GM21423 (cell line): ENCODE data around the gene ATXN2.
"Not testable (repeated sequence)": the region's sequence is repeated elsewhere in the genome, so short reads cannot be mapped to it uniquely, and the experiment has no call there.

Source experiments
- ATAC-seq: cut with Tn5 transposase; IDR thresholded peaks from one replicate; pipeline ENCODE4 v1.9.1; 2021; ENCODE audit warnings: mild to moderate bottlenecking, moderate library complexity; ENCODE audit not compliant: unreplicated experiment

Gene ATXN2

DNA sequence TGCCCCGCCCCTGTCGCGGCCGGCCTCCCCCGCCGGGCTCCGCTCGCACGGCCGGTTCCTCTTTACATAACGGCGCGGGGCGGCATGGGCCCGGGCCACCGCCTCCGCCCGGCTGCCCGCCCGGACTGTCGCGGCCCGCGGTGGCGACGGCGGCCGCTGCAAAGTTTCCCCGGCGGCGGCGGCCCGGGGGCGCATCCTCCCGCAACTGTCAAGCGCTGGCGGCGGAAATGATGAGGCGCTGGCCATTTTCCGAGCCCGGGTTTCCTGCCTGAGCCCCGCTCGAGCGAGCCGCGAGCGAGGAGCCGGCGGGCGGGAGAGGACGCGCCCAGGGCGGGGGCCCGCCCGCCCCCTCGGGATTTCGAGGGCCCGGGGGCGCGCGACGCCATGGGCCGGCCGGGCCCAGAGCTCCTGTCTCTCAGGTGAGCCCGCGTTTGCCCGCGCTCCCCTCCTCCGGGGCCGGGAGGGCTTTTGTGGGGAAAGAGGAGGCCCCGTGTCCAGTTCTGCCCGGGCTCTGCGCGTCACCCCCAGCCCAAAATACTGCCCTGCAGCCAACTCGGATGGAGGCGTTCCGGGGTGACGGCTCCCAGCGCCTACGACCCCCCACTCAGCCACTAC is 193.1 kb downstream of the ATXN2 start, which contains the start of gene SH2B3:
TSS of gene SH2B3 (plus strand) at position 65 of the 615 bp plus-strand sequence. CDS start 12,223 bp downstream, outside the sequence.
- peak; percentile 2 for ATAC-seq

DNA sequence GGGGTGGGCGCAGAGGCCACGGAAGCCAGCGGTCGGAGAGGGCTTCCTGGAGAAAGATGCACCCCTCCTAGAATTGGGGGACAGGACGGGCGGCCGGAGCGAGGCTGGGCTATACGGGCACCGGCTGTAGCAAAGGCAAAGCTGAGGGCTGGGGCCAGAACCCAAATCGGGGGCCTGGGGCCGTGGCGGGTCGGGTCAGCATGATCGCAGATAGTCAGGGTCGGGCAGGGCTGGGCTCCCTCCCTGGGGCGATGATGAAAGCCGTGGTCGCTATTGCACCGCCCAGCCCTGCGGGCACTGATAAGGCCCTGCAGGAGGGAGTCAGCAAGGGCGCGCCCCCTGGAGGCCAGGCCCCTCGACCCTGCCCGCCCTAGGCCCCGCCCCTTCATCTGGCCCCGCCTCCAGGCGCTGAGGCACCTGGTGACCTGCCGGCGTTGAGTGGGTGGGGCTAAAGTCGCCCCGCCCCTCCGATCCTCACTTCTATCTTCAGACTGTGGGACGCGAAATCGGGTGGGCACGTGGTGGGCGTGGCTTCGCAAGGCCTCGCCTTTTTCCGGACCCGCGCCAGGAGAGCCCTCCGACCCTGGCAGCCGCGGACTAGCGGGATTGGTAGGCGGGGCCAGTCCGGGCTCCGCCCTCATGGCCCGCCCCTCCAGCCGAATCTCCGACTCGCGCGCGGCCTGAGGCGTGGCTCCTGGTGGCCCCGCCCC is 193.8 kb downstream of the ATXN2 start:
- ATAC-seq, result peak; percentile 62

GRCh38 chr12:111404362-111405148 is 194.6 kb downstream of the ATXN2 start:
- ATAC-seq, result no peak

- ATAC-seq, result not testable (repeated sequence)
Observed at GRCh38 chr12:111402490-111402824, 196.7 kb downstream of the ATXN2 start.
